ENCODE results near the gene CLCN6.

- TF ChIP-seq CTCF (IDR thresholded peaks at IDR 0.05; ENCODE audit: control extremely low read depth in 1 of 3, insufficient read depth in 1 of 3, low read depth in 1 of 3, low read length in 3 of 3): no peak
- TF ChIP-seq TAF1 (IDR thresholded peaks at IDR 0.05; ENCODE audit: low read depth, low read length): no peak
- no peak for TF ChIP-seq RAD21 (IDR thresholded peaks at IDR 0.05 in 1 of 2, conservative IDR thresholded peaks at IDR 0.05 in 1 of 2; ENCODE audit: low read depth in 2 of 2, low read length in 2 of 2)
- no peak for TF ChIP-seq EP300 (IDR thresholded peaks at IDR 0.05; ENCODE audit: borderline replicate concordance in 1 of 2, low read depth in 2 of 2, low read length in 2 of 2)
- TF ChIP-seq HDAC6 (IDR thresholded peaks at IDR 0.05; ENCODE audit: low read depth, low read length): no peak
- no peak for TF ChIP-seq SRF (IDR thresholded peaks at IDR 0.05; ENCODE audit: low read depth, low read length)
- TF ChIP-seq EZH2 (IDR thresholded peaks at IDR 0.05; ENCODE audit: low read depth, low read length, severe bottlenecking): no peak
- TF ChIP-seq RFX5 (IDR thresholded peaks at IDR 0.05; ENCODE audit: borderline replicate concordance, low read depth, low read length): no peak
Observed at GRCh38 chr1:11807133-11807532, 1.1 kb downstream of the CLCN6 start.
